Measurements from ENCODE around the gene SUSD1. TPM values are rescaled to one million over a fixed set of nuclear protein-coding genes. Genes with fewer than 3 reads are reported as not detected.

The SUSD1 gene
- total and polyA plus RNA-seq, 4 donors, result 1.2 to 19.0 (median 3.2) TPM

- H3K4me3 ChIP-seq (ENCODE audit: low read depth in 1 of 3, low read length in 3 of 3), result no peak overlapping the region
- WGBS, result 49% methylated on average over 3 of the region's 3 CpGs
- TF ChIP-seq RXRA (IDR thresholded peaks at IDR 0.05) (peak; percentile 46 to 52), REST (IDR thresholded peaks at IDR 0.05) (no peak), TAF1 (conservative IDR thresholded peaks at IDR 0.05) (no peak), JUND (IDR thresholded peaks at IDR 0.05) (no peak), YY1 (IDR thresholded peaks at IDR 0.05) (no peak), SP1 (IDR thresholded peaks at IDR 0.05) (peak; percentile 39), NR2F2 (IDR thresholded peaks at IDR 0.05) (no peak), HNF4A (conservative IDR thresholded peaks at IDR 0.05) (peak; percentile 69 to 78), ATF3 (IDR thresholded peaks at IDR 0.05) (no peak), MAX (IDR thresholded peaks at IDR 0.05) (no peak), HNF4G (IDR thresholded peaks at IDR 0.05) (peak; percentile 23)
- H3K4me1 ChIP-seq (ENCODE audit: control insufficient read depth in 4 of 4, insufficient read depth in 4 of 4, low read length in 3 of 4), result peaks cover 6 to 30% (median 10%) of the 10 kb centered on the region in 4 donors
- H3K27me3 ChIP-seq (ENCODE audit: control insufficient read depth in 4 of 4, insufficient read depth in 4 of 4, low read length in 3 of 4), result no peaks in the 10 kb centered on the region
- no peaks in the 10 kb centered on the region for H3K9me3 ChIP-seq (ENCODE audit: control insufficient read depth in 4 of 4, low read length in 3 of 4)
- DNase-seq (ENCODE audit: low spot score), result no peak
- no peak overlapping the region for H3K27ac ChIP-seq (ENCODE audit: low read depth in 1 of 2, low read length in 2 of 2)
- H3K36me3 ChIP-seq (ENCODE audit: control insufficient read depth in 4 of 4, insufficient read depth in 3 of 4, low read depth in 1 of 4, low read length in 3 of 4), result no peaks in the 10 kb centered on the region
- no peak overlapping the region for H3K9ac ChIP-seq (ENCODE audit: low read depth in 1 of 2, low read length in 2 of 2)
These were observed 149.2 kb downstream of the SUSD1 start for GRCh38 chr9:112025850-112026249.

- H3K9me3 ChIP-seq (ENCODE audit: control insufficient read depth in 4 of 4, low read length in 3 of 4), result no peaks in the 10 kb centered on the region
- H3K36me3 ChIP-seq (ENCODE audit: control insufficient read depth in 4 of 4, insufficient read depth in 3 of 4, low read depth in 1 of 4, low read length in 3 of 4), result no peaks in the 10 kb centered on the region
- DNase-seq (ENCODE audit: low spot score), result no peak
- no peaks in the 10 kb centered on the region for H3K27me3 ChIP-seq (ENCODE audit: control insufficient read depth in 4 of 4, insufficient read depth in 4 of 4, low read length in 3 of 4)
- over 99% methylated on average over 2 of the region's 2 CpGs for WGBS
- no peak overlapping the region for H3K4me3 ChIP-seq (ENCODE audit: low read depth in 1 of 3, low read length in 3 of 3)
- TF ChIP-seq REST (IDR thresholded peaks at IDR 0.05) (no peak), ATF3 (IDR thresholded peaks at IDR 0.05) (no peak), YY1 (IDR thresholded peaks at IDR 0.05) (no peak), GABPA (IDR thresholded peaks at IDR 0.05 in 1 of 2, conservative IDR thresholded peaks at IDR 0.05 in 1 of 2) (no peak), SP1 (IDR thresholded peaks at IDR 0.05) (no peak), RAD21 (IDR thresholded peaks at IDR 0.05) (no peak), NR2F2 (IDR thresholded peaks at IDR 0.05) (no peak), EGR1 (IDR thresholded peaks at IDR 0.05; ENCODE audit: low read depth in 2 of 2) (no peak), TAF1 (conservative IDR thresholded peaks at IDR 0.05) (no peak), MAX (IDR thresholded peaks at IDR 0.05) (no peak), HNF4A (conservative IDR thresholded peaks at IDR 0.05) (no peak)
- peak overlapping the region; percentile 81 to 94 for H3K27ac ChIP-seq (ENCODE audit: low read depth in 1 of 2, low read length in 2 of 2)
- peaks cover 0 to 26% (median 7%) of the 10 kb centered on the region in 4 donors for H3K4me1 ChIP-seq (ENCODE audit: control insufficient read depth in 4 of 4, insufficient read depth in 4 of 4, low read length in 3 of 4)
- H3K9ac ChIP-seq (ENCODE audit: low read depth in 1 of 2, low read length in 2 of 2), result peak overlapping the region in 1 of 2 donors; percentile 40
These were observed 153.4 kb downstream of the SUSD1 start for GRCh38 chr9:112021742-112022141.

All from liver (tissue), 9 donors.